ENCODE results near the gene C1orf50.
"Not testable (repeated sequence)": the region's sequence is repeated elsewhere in the genome, so short reads cannot be mapped to it uniquely, and the experiment has no call there.

Gene C1orf50

DNA sequence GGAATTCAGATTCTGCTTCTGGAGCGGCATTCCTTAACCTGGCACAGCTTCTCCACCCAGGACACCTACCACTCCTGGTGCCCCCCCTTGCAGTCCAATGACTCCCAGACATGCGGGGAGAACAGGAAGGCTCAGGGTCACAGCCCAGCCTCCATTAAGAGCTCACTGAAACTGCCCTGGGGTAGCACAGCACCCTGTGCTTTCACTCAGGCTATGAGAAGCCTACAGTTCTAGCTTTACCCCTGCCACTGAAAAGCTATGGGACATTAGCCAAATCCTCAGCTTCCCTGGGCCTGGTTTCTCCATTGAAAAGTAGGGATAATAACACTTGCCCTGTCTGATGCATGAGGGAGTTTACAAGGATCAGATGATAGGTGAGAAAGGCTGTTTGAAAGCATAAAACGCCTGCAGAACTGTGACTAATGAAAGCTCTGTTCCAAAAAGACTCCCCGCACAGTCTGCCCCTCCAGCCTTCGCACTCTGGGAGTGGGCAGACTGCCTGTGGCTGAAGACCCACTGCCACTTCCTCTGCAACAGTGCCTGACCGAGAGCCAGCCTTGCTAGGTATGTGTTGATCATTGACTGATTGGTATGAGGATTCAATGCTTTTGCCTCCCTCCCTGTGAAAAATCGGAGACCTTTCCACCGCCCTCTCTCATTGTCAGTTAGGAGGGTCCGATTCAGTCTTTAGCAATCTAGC is 24.3 kb upstream of the C1orf50 start:
- no peak overlapping the region for H3K27ac Mint-ChIP-seq (ENCODE audit: low read depth)
- ATAC-seq (replicated peaks; ENCODE audit: extremely low read depth, poor library complexity, severe bottlenecking) (no peak), DNase-seq (ENCODE audit: low spot score in 2 of 2) (no peak)

GRCh38 chr1:42743317-42744147 is 23.5 kb upstream of the C1orf50 start:
- DNase-seq (ENCODE audit: low spot score in 2 of 2): no peak
- Mint-ChIP-seq H3K4me3 (no peak overlapping the region), H3K9me3 (no peaks in the 10 kb centered on the region), H3K27me3 (no peaks in the 10 kb centered on the region), H3K4me1 (no peaks in the 10 kb centered on the region), H3K27ac (ENCODE audit: low read depth) (no peak overlapping the region), H3K36me3 (ENCODE audit: insufficient read depth) (peaks cover 8% of the 10 kb centered on the region)
- no peak for ATAC-seq (replicated peaks; ENCODE audit: extremely low read depth, poor library complexity, severe bottlenecking)

More for the DNA sequence above, 24.3 kb upstream of the C1orf50 start:
- Mint-ChIP-seq H3K27me3 (no peaks in the 10 kb centered on the region), H3K4me3 (no peak overlapping the region), H3K36me3 (ENCODE audit: insufficient read depth) (peaks cover 8% of the 10 kb centered on the region), H3K4me1 (no peaks in the 10 kb centered on the region), H3K9me3 (no peaks in the 10 kb centered on the region)

GRCh38 chr1:42744148-42744413 is 23.0 kb upstream of the C1orf50 start:
- DNase-seq (ENCODE audit: low spot score in 2 of 2): no peak
- peaks cover 6% of the 10 kb centered on the region for H3K36me3 Mint-ChIP-seq (ENCODE audit: insufficient read depth)

DNA sequence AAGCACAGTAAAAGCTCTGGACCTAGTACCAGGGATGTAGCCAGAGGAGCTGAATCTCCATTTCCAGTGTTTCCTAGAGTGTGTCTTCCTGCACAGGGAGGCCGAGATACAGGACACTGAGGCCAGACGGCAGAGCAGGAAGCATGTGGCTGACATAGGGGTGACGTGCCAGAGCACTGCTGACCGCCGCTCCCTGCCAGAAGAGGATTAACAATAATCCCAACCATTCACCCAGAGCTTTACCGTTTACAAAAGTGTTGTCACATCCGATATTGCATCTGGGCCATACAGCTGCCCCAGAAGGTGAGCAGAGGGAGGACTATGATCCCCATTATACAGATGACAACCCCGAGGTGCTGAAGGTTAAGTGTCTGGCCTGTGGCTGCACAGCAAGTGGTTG is 21.2 kb upstream of the C1orf50 start:
- Mint-ChIP-seq H3K4me3 (no peak overlapping the region), H3K4me1 (no peaks in the 10 kb centered on the region), H3K9me3 (no peaks in the 10 kb centered on the region), H3K27me3 (no peaks in the 10 kb centered on the region), H3K27ac (ENCODE audit: low read depth) (no peak overlapping the region), H3K36me3 (ENCODE audit: insufficient read depth) (peaks cover 13% of the 10 kb centered on the region)
- ATAC-seq (replicated peaks; ENCODE audit: extremely low read depth, poor library complexity, severe bottlenecking) (no peak), DNase-seq (ENCODE audit: low spot score in 2 of 2) (no peak)

More at GRCh38 chr1:42744148-42744413, 23.0 kb upstream of the C1orf50 start:
- no peaks in the 10 kb centered on the region for H3K9me3 Mint-ChIP-seq
- no peaks in the 10 kb centered on the region for H3K4me1 Mint-ChIP-seq
- H3K27ac Mint-ChIP-seq (ENCODE audit: low read depth): no peak overlapping the region
- ATAC-seq (replicated peaks; ENCODE audit: extremely low read depth, poor library complexity, severe bottlenecking): no peak
- H3K27me3 Mint-ChIP-seq: no peaks in the 10 kb centered on the region
- no peak overlapping the region for H3K4me3 Mint-ChIP-seq

GRCh38 chr1:42746436-42747105 is 20.5 kb upstream of the C1orf50 start:
- Mint-ChIP-seq H3K27ac (ENCODE audit: low read depth) (no peak overlapping the region), H3K9me3 (no peaks in the 10 kb centered on the region), H3K4me3 (no peak overlapping the region), H3K36me3 (ENCODE audit: insufficient read depth) (peaks cover 14% of the 10 kb centered on the region), H3K4me1 (no peaks in the 10 kb centered on the region), H3K27me3 (no peaks in the 10 kb centered on the region)
- ATAC-seq (replicated peaks; ENCODE audit: extremely low read depth, poor library complexity, severe bottlenecking) (no peak), DNase-seq (ENCODE audit: low spot score in 2 of 2) (no peak)

DNA sequence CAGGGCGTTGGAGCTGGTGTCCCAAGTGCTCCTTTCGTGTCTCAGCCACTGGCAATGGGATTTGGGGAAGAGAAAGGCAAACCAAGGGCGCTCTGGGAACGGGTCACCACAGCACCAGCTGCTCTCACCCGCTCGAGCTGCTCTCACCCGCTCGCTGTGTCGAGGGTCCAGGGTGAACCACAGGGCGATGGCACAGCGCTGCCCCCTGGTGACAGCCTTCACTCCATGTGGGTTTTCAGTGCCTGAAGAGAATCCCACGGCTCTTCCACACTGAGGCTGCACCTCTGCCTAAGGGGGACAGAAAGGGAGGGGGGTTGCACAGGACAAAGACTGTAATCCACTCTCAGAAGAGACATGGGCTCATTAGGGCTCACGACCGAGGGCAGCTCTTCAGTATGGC is 19.9 kb upstream of the C1orf50 start:
- no peaks in the 10 kb centered on the region for H3K9me3 Mint-ChIP-seq
- H3K36me3 Mint-ChIP-seq (ENCODE audit: insufficient read depth): peaks cover 17% of the 10 kb centered on the region
- no peak for ATAC-seq (replicated peaks; ENCODE audit: extremely low read depth, poor library complexity, severe bottlenecking)
- no peaks in the 10 kb centered on the region for H3K27me3 Mint-ChIP-seq
- no peak overlapping the region for H3K27ac Mint-ChIP-seq (ENCODE audit: low read depth)
- no peaks in the 10 kb centered on the region for H3K4me1 Mint-ChIP-seq
- no peak overlapping the region for H3K4me3 Mint-ChIP-seq
- DNase-seq (ENCODE audit: low spot score in 2 of 2): no peak

- Mint-ChIP-seq H3K9me3 (no peaks in the 10 kb centered on the region), H3K4me3 (no peak overlapping the region), H3K36me3 (ENCODE audit: insufficient read depth) (peaks cover 26% of the 10 kb centered on the region), H3K27ac (ENCODE audit: low read depth) (peak overlapping the region; percentile 66), H3K27me3 (no peaks in the 10 kb centered on the region), H3K4me1 (no peaks in the 10 kb centered on the region)
- ATAC-seq (replicated peaks; ENCODE audit: extremely low read depth, poor library complexity, severe bottlenecking): no peak
- DNase-seq (ENCODE audit: low spot score in 2 of 2): no peak
Measured at GRCh38 chr1:42748021-42748420, 19.0 kb upstream of the C1orf50 start.

DNA sequence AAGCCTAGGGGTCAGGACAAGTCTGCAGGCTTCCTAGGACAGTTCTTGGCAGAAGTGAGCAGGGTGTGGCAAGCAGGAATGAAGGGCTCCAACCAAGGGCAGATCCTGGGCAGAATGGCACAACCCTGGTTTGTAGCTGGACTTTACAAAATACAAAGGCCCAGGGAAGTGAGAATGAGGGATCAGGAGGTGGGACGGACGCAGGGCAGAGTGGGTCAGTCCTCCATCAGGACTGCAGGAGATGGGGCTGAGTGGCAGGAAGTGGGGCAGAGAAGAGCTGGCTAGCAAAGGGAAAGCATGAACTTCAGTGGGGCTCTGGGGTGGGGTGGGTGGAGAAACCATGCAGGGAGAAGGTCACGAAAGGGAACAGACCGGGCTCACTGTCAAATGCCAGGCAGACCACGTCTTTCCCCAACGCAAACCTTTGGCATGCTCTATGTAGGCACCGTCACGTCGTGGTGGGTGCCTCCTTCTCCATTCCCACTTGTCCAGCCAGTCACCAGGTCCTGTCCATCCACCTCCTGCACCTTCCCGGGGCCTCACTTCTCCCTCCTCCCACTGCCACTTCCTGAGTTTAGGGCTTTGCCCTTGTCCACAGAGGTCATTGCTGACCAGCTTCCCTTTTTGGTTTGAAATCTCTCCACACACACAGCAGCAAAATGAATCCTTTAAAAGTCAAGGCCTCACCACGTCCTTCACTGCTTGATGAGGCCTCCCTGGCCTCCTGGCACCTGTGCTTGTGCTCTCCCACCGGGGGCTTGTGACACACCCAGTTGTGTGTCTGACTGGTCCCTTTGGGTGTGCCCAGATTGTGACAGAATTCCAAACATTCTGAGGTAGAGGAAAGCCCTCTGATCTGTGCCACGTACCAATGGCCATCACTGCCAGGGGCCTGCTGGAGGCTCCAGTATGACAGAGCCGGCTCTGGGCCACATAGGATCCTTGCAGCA is 18.3 kb upstream of the C1orf50 start:
- DNase-seq (ENCODE audit: low spot score in 2 of 2) (no peak), ATAC-seq (replicated peaks; ENCODE audit: extremely low read depth, poor library complexity, severe bottlenecking) (no peak)
- H3K27me3 Mint-ChIP-seq: no peaks in the 10 kb centered on the region
- H3K27ac Mint-ChIP-seq (ENCODE audit: low read depth): peak overlapping the region; percentile 66
- no peaks in the 10 kb centered on the region for H3K9me3 Mint-ChIP-seq
- H3K4me3 Mint-ChIP-seq: no peak overlapping the region
- H3K36me3 Mint-ChIP-seq (ENCODE audit: insufficient read depth): peaks cover 29% of the 10 kb centered on the region
- no peaks in the 10 kb centered on the region for H3K4me1 Mint-ChIP-seq

- no peak for ATAC-seq (replicated peaks; ENCODE audit: extremely low read depth, poor library complexity, severe bottlenecking)
- Mint-ChIP-seq H3K27me3 (no peaks in the 10 kb centered on the region), H3K4me3 (no peak overlapping the region), H3K36me3 (ENCODE audit: insufficient read depth) (peaks cover 37% of the 10 kb centered on the region), H3K27ac (ENCODE audit: low read depth) (no peak overlapping the region), H3K4me1 (no peaks in the 10 kb centered on the region), H3K9me3 (no peaks in the 10 kb centered on the region)
- DNase-seq (ENCODE audit: low spot score in 2 of 2): no peak
Measured at GRCh38 chr1:42750041-42750440, 17.0 kb upstream of the C1orf50 start.

- not testable (repeated sequence) for DNase-seq (ENCODE audit: low spot score in 2 of 2); H3K4me1 Mint-ChIP-seq; H3K27me3 Mint-ChIP-seq; H3K9me3 Mint-ChIP-seq; ATAC-seq (replicated peaks; ENCODE audit: extremely low read depth, poor library complexity, severe bottlenecking); H3K4me3 Mint-ChIP-seq; H3K27ac Mint-ChIP-seq (ENCODE audit: low read depth)
- H3K36me3 Mint-ChIP-seq (ENCODE audit: insufficient read depth): peaks cover 43% of the 10 kb centered on the region
Measured at GRCh38 chr1:42751511-42752070, 15.5 kb upstream of the C1orf50 start.

DNA sequence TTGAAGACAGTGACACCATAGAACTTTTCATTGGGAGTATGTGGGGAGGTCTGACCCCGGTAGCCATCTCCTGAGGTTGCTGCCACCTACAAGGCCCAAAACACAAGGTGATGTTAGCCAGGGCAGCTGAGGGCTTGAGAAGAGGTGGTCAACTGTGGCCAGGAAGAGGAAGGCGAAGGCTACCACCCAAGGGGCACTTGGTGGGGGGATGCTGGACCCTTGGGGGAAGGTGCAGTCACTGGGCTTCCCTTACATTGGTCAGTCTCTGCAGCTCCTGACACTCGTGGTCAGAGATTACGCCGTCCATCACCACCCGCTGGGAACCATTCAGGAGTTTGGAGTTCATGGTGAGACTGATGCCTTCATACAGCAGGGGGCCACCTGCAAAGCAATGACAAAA is 14.8 kb upstream of the C1orf50 start:
- Mint-ChIP-seq H3K36me3 (ENCODE audit: insufficient read depth) (peaks cover 45% of the 10 kb centered on the region), H3K4me1 (peaks cover 12% of the 10 kb centered on the region), H3K4me3 (no peak overlapping the region), H3K27ac (ENCODE audit: low read depth) (no peak overlapping the region), H3K9me3 (no peaks in the 10 kb centered on the region), H3K27me3 (no peaks in the 10 kb centered on the region)
- ATAC-seq (replicated peaks; ENCODE audit: extremely low read depth, poor library complexity, severe bottlenecking) (no peak), DNase-seq (ENCODE audit: low spot score in 2 of 2) (no peak)

DNA sequence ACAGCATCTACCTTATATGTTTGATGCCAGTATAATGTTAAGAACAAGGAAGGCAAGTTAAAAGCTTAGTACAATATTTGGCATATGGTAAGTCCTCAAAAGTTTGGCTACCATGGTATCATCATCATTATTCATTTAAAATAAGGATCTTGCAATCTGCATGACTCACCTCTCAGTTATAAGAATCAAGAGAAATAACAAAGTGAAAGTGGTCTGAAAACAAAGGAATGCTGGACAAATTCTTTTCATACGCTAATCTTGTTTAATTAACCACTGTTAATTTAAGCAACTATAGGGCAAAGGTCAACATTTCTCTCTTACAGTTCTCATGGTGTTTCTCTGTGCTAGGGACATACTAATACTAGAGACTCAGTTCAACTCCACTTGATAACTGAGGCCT is 14.0 kb upstream of the C1orf50 start:
- H3K36me3 Mint-ChIP-seq (ENCODE audit: insufficient read depth): peaks cover 49% of the 10 kb centered on the region
- no peak for DNase-seq (ENCODE audit: low spot score in 2 of 2)
- H3K4me1 Mint-ChIP-seq: peaks cover 13% of the 10 kb centered on the region

More for the DNA sequence above, 14.0 kb upstream of the C1orf50 start:
- Mint-ChIP-seq H3K27ac (ENCODE audit: low read depth) (no peak overlapping the region), H3K4me3 (no peak overlapping the region), H3K9me3 (no peaks in the 10 kb centered on the region), H3K27me3 (no peaks in the 10 kb centered on the region)
- ATAC-seq (replicated peaks; ENCODE audit: extremely low read depth, poor library complexity, severe bottlenecking): no peak

All from central memory CD8-positive, alpha-beta T cell (primary cell).